NCI-H1417 (cell line): Measurements from ENCODE around the gene SDHA.
A peak's percentile ranks its signal among the peaks of the same experiment; 100 is the strongest.

ENCODE experiments used
- DNase-seq, 3 experiments: peaks; one replicate each; lab custom pipeline; 2025; lab: John Stamatoyannopoulos, UW

The SDHA gene

GRCh38 chr5:217494-218456 lies at the start of gene SDHA, which contains the start of gene CCDC127:
TSS of gene SDHA (plus strand) at chr5:218320. CDS start at chr5:218356, 36 bp downstream.
TSS of gene CCDC127 (minus strand) at chr5:218153. CDS start at chr5:216849, 1,304 bp downstream.
- DNase-seq: peak; percentile 95 to 99 (median 99)

GRCh38 chr5:169071-169727 lies 48.9 kb upstream of the SDHA start:
- no peak for DNase-seq

GRCh38 chr5:169728-170094 lies 48.4 kb upstream of the SDHA start:
- DNase-seq: no peak

- DNase-seq: no peak
These were observed 46.9 kb upstream of the SDHA start for GRCh38 chr5:170971-171800.

GRCh38 chr5:171801-172331 lies 46.3 kb upstream of the SDHA start:
- DNase-seq: no peak

- DNase-seq: no peak
These were observed 45.7 kb upstream of the SDHA start for GRCh38 chr5:172421-172820.

GRCh38 chr5:172841-173251 lies 45.3 kb upstream of the SDHA start:
- DNase-seq: no peak

GRCh38 chr5:173392-174290 lies 44.5 kb upstream of the SDHA start:
- no peak for DNase-seq

- no peak for DNase-seq
These were observed 43.9 kb upstream of the SDHA start for GRCh38 chr5:174291-174600.

- no peak for DNase-seq
These were observed 43.1 kb upstream of the SDHA start for GRCh38 chr5:174876-175465.

- no peak for DNase-seq
These were observed 41.8 kb upstream of the SDHA start for GRCh38 chr5:176296-176823.

- peak in 2 of 3 experiments; percentile 48 to 74 for DNase-seq
These were observed 40.0 kb upstream of the SDHA start for GRCh38 chr5:178110-178509.

- no peak for DNase-seq
These were observed 38.7 kb upstream of the SDHA start for GRCh38 chr5:179401-179800.

GRCh38 chr5:180286-180918 lies 37.7 kb upstream of the SDHA start:
- no peak for DNase-seq

- DNase-seq: no peak
These were observed 37.0 kb upstream of the SDHA start for GRCh38 chr5:181160-181559.

- no peak for DNase-seq
These were observed 36.6 kb upstream of the SDHA start for GRCh38 chr5:181566-181965.

- no peak for DNase-seq
These were observed 36.0 kb upstream of the SDHA start for GRCh38 chr5:182126-182525.

- no peak for DNase-seq
These were observed 33.6 kb upstream of the SDHA start for GRCh38 chr5:184471-184870.

- no peak for DNase-seq
These were observed 32.7 kb upstream of the SDHA start for GRCh38 chr5:185095-186070.
